SJCRH30 (cell line): Measurements from ENCODE around the gene ASXL2. TPM values are rescaled to one million over a fixed set of nuclear protein-coding genes. Genes with fewer than 3 reads are reported as not detected.
"Not testable (repeated sequence)": the region's sequence is repeated elsewhere in the genome, so short reads cannot be mapped to it uniquely, and the experiment has no call there.

Experiments
- DNase-seq, 2 experiments: peaks; one replicate each; pipeline ENCODE4 v3.0.0-alpha.2; 2015 to 2020
- H3K27ac ChIP-seq: fragments of 250-450 bp; sonication (Bioruptor Pico); 2 replicates; pipeline ENCODE4 v1.5.1; 2020; ENCODE audit warnings: mild to moderate bottlenecking, moderate library complexity
- H3K27me3 ChIP-seq: fragments of 250-450 bp; sonication (Bioruptor Pico); 2 replicates; pipeline ENCODE4 v1.5.1; 2020; ENCODE audit warnings: mild to moderate bottlenecking, moderate library complexity
- H3K36me3 ChIP-seq: fragments of 250-450 bp; sonication (Bioruptor Pico); 2 replicates; pipeline ENCODE4 v1.5.1; 2020; ENCODE audit warnings: mild to moderate bottlenecking, moderate library complexity
- H3K4me1 ChIP-seq: fragments of 250-450 bp; sonication (Bioruptor Pico); 2 replicates; pipeline ENCODE4 v1.5.1; 2020; ENCODE audit warnings: mild to moderate bottlenecking, moderate library complexity
- H3K4me3 ChIP-seq: fragments of 250-450 bp; sonication (Bioruptor Pico); 2 replicates; pipeline ENCODE4 v1.5.1; 2020; ENCODE audit warnings: mild to moderate bottlenecking, moderate library complexity
- H3K9me3 ChIP-seq: fragments of 250-450 bp; sonication (Bioruptor Pico); replicated peaks from 2 replicates; pipeline ENCODE4 v1.5.1; 2020; ENCODE audit warnings: mild to moderate bottlenecking, moderate library complexity
- total RNA-seq: library from RNA; depleted of rRNA; stranded (reverse); fragments of >200 nt; shearing (Covaris generic); gene quantifications from 2 replicates; pipeline ENCODE4 v1.2.3, GENCODE V29; 2014

The ASXL2 gene
- total RNA-seq, 1 experiment from 2014 or later: 26.7 TPM

GRCh38 chr2:25867396-25868003 is 10.8 kb downstream of the ASXL2 start:
- no peak overlapping the region for H3K27ac ChIP-seq
- no peak overlapping the region for H3K4me3 ChIP-seq
- H3K27me3 ChIP-seq: no peaks in the 10 kb centered on the region
- H3K4me1 ChIP-seq: no peaks in the 10 kb centered on the region; the same call in 1 of the 2 replicates
- H3K36me3 ChIP-seq: peaks cover 14% of the 10 kb centered on the region
- H3K9me3 ChIP-seq: no peaks in the 10 kb centered on the region
- DNase-seq: no peak

GRCh38 chr2:25856377-25856776 is 21.9 kb downstream of the ASXL2 start:
- no peak overlapping the region for H3K27ac ChIP-seq
- no peaks in the 10 kb centered on the region for H3K27me3 ChIP-seq
- H3K9me3 ChIP-seq: no peaks in the 10 kb centered on the region
- H3K4me1 ChIP-seq: no peaks in the 10 kb centered on the region
- no peak for DNase-seq
- H3K36me3 ChIP-seq: peaks cover 2% of the 10 kb centered on the region; the same call in 1 of the 2 replicates
- H3K4me3 ChIP-seq: no peak overlapping the region

- H3K27me3 ChIP-seq: no peaks in the 10 kb centered on the region
- no peak for DNase-seq
- no peak overlapping the region for H3K4me3 ChIP-seq
- H3K27ac ChIP-seq: no peak overlapping the region
- peaks cover 2% of the 10 kb centered on the region; the same call in 1 of the 2 replicates for H3K36me3 ChIP-seq
- H3K9me3 ChIP-seq: no peaks in the 10 kb centered on the region
- H3K4me1 ChIP-seq: no peaks in the 10 kb centered on the region
Observed at GRCh38 chr2:25855065-25855464, 23.2 kb downstream of the ASXL2 start.

GRCh38 chr2:25854613-25855012 is 23.7 kb downstream of the ASXL2 start:
- Histone ChIP-seq H3K36me3 (peaks cover 2% of the 10 kb centered on the region; the same call in 1 of the 2 replicates), H3K27ac (no peak overlapping the region), H3K9me3 (no peaks in the 10 kb centered on the region)

GRCh38 chr2:25853038-25853638 is 25.1 kb downstream of the ASXL2 start:
- H3K4me1 ChIP-seq: no peaks in the 10 kb centered on the region
- H3K4me3 ChIP-seq: no peak overlapping the region
- H3K9me3 ChIP-seq: no peaks in the 10 kb centered on the region
- H3K36me3 ChIP-seq: no peaks in the 10 kb centered on the region; the same call in 1 of the 2 replicates
- DNase-seq: no peak
- no peak overlapping the region for H3K27ac ChIP-seq
- no peaks in the 10 kb centered on the region for H3K27me3 ChIP-seq

More at GRCh38 chr2:25854613-25855012, 23.7 kb downstream of the ASXL2 start:
- no peak for DNase-seq
- Histone ChIP-seq H3K4me1 (no peaks in the 10 kb centered on the region), H3K27me3 (no peaks in the 10 kb centered on the region), H3K4me3 (no peak overlapping the region)

- H3K27ac ChIP-seq: no peak overlapping the region
- peaks cover 5% of the 10 kb centered on the region; the same call in 1 of the 2 replicates for H3K36me3 ChIP-seq
- H3K4me1 ChIP-seq: no peaks in the 10 kb centered on the region
- H3K4me3 ChIP-seq: no peak overlapping the region
- H3K27me3 ChIP-seq: no peaks in the 10 kb centered on the region
- DNase-seq: peak in 1 of 2 experiments; percentile 75
- no peaks in the 10 kb centered on the region; the same call in 1 of the 2 replicates for H3K9me3 ChIP-seq
Observed at GRCh38 chr2:25851740-25852503, 26.4 kb downstream of the ASXL2 start.

- not testable (repeated sequence) for H3K4me3 ChIP-seq, H3K27ac ChIP-seq, H3K4me1 ChIP-seq, H3K36me3 ChIP-seq, H3K9me3 ChIP-seq, DNase-seq, H3K27me3 ChIP-seq
Observed at GRCh38 chr2:25850400-25850799, 27.9 kb downstream of the ASXL2 start.

- not testable (repeated sequence) for H3K9me3 ChIP-seq, DNase-seq, H3K36me3 ChIP-seq, H3K27me3 ChIP-seq, H3K4me1 ChIP-seq, H3K27ac ChIP-seq, H3K4me3 ChIP-seq
Observed at GRCh38 chr2:25849350-25849749, 28.9 kb downstream of the ASXL2 start.

GRCh38 chr2:25845843-25846505 is 32.3 kb downstream of the ASXL2 start:
- Histone ChIP-seq H3K4me1 (no peaks in the 10 kb centered on the region), H3K27ac (no peak overlapping the region), H3K36me3 (peaks cover 20% of the 10 kb centered on the region), H3K4me3 (no peak overlapping the region), H3K27me3 (no peaks in the 10 kb centered on the region), H3K9me3 (no peaks in the 10 kb centered on the region; the same call in 1 of the 2 replicates)
- peak; percentile 55 to 58 for DNase-seq

GRCh38 chr2:25844089-25844488 is 34.2 kb downstream of the ASXL2 start:
- no peaks in the 10 kb centered on the region for H3K27me3 ChIP-seq
- no peaks in the 10 kb centered on the region; the same call in 1 of the 2 replicates for H3K9me3 ChIP-seq
- no peaks in the 10 kb centered on the region for H3K4me1 ChIP-seq
- H3K36me3 ChIP-seq: peaks cover 22% of the 10 kb centered on the region
- no peak overlapping the region for H3K4me3 ChIP-seq
- peak in 1 of 2 experiments; percentile 30 for DNase-seq
- H3K27ac ChIP-seq: no peak overlapping the region

GRCh38 chr2:25842155-25842554 is 36.1 kb downstream of the ASXL2 start:
- H3K9me3 ChIP-seq: no peaks in the 10 kb centered on the region; the same call in 1 of the 2 replicates
- no peaks in the 10 kb centered on the region for H3K4me1 ChIP-seq
- no peak for DNase-seq
- no peak overlapping the region for H3K4me3 ChIP-seq
- no peaks in the 10 kb centered on the region for H3K27me3 ChIP-seq
- peaks cover 17% of the 10 kb centered on the region for H3K36me3 ChIP-seq
- no peak overlapping the region for H3K27ac ChIP-seq

- Histone ChIP-seq H3K27me3 (no peaks in the 10 kb centered on the region), H3K27ac (no peak overlapping the region), H3K4me3 (no peak overlapping the region), H3K4me1 (no peaks in the 10 kb centered on the region), H3K9me3 (no peaks in the 10 kb centered on the region), H3K36me3 (peaks cover 14% of the 10 kb centered on the region)
- no peak for DNase-seq
Observed at GRCh38 chr2:25838152-25838756, 40.0 kb downstream of the ASXL2 start.

- no peak for DNase-seq
- H3K36me3 ChIP-seq: peaks cover 15% of the 10 kb centered on the region
Observed at GRCh38 chr2:25835906-25836305, 42.4 kb downstream of the ASXL2 start.

GRCh38 chr2:25833566-25833965 is 44.7 kb downstream of the ASXL2 start:
- Histone ChIP-seq H3K9me3 (no peaks in the 10 kb centered on the region), H3K27me3 (no peaks in the 10 kb centered on the region), H3K36me3 (peaks cover 17% of the 10 kb centered on the region), H3K4me1 (no peaks in the 10 kb centered on the region), H3K4me3 (no peak overlapping the region), H3K27ac (no peak overlapping the region)
- no peak for DNase-seq

More at GRCh38 chr2:25835906-25836305, 42.4 kb downstream of the ASXL2 start:
- H3K9me3 ChIP-seq: no peaks in the 10 kb centered on the region
- no peaks in the 10 kb centered on the region for H3K4me1 ChIP-seq
- no peak overlapping the region for H3K27ac ChIP-seq
- no peaks in the 10 kb centered on the region for H3K27me3 ChIP-seq
- H3K4me3 ChIP-seq: no peak overlapping the region
